WTC11 (cell line): ENCODE measurements around the gene DTL.

Experiments
- ZNF396 ChIP-seq: fragments of 250-450 bp; sonication (Bioruptor Pico); IDR thresholded peaks from 2 replicates; pipeline ENCODE4 v1.8.0; 2021; ENCODE audit warnings: mild to moderate bottlenecking, moderate library complexity, borderline replicate concordance
- TF ChIP-seq, protein P1 (sequence below): fragments of 200-600 bp; IDR thresholded peaks from 2 replicates; pipeline ENCODE4 v1.8.0; 2022; ENCODE audit warnings: antibody characterized with exemption

DNA sequence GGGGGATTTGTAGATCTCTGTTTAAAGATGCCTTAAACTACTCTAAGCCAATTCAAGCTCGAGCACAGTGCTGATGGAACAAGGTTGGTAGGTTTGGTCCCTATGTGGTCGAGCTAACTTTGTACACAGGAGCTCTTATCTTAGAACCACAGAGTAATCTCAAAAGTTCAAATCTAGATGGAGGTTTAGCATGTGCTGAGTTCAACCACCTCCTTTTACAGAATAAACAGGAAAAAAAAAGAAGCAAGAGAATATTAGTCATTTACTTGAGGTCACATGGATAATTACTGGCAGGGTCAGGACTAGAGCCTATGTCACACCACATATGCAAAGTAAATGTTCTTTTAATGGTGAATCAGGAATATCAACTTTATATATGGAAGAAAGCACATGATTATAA is 86.2 kb downstream of the DTL start:
- no peak for TF ChIP-seq ZNF396
- TF ChIP-seq, protein P1, sequence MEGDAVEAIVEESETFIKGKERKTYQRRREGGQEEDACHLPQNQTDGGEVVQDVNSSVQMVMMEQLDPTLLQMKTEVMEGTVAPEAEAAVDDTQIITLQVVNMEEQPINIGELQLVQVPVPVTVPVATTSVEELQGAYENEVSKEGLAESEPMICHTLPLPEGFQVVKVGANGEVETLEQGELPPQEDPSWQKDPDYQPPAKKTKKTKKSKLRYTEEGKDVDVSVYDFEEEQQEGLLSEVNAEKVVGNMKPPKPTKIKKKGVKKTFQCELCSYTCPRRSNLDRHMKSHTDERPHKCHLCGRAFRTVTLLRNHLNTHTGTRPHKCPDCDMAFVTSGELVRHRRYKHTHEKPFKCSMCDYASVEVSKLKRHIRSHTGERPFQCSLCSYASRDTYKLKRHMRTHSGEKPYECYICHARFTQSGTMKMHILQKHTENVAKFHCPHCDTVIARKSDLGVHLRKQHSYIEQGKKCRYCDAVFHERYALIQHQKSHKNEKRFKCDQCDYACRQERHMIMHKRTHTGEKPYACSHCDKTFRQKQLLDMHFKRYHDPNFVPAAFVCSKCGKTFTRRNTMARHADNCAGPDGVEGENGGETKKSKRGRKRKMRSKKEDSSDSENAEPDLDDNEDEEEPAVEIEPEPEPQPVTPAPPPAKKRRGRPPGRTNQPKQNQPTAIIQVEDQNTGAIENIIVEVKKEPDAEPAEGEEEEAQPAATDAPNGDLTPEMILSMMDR, result no peak
